Heart right ventricle (tissue), 16 donors: ENCODE results near the gene MEGF10. TPM values are rescaled to one million over a fixed set of nuclear protein-coding genes. Genes with fewer than 3 reads are reported as not detected.

Experiments used
- ATAC-seq, 8 donors: fragments of 200-7000 bp; cut with Tn5 transposase; one replicate each; pipeline ENCODE4 v1.9.1; 2020; ENCODE audit warnings: mild to moderate bottlenecking in 8 of 8, moderate library complexity in 8 of 8, moderate number of reproducible peaks in 1 of 8
- DNase-seq, 2 donors: peaks; one replicate each; pipeline ENCODE4 v3.0.0-alpha.2; 2020
- H3K27ac ChIP-seq, 10 donors: fragments of 200-600 bp; sonication (generic) in 2 of 10; one replicate each; pipeline versions ENCODE4 v1.5.0 to v1.8.0; 2020 to 2022; ENCODE audit warnings: mild to moderate bottlenecking in 3 of 10
- H3K27me3 ChIP-seq, 7 donors: fragments of 200-600 bp; one replicate each; pipeline ENCODE4 v1.8.0; 2021 to 2022; ENCODE audit warnings: mild to moderate bottlenecking in 2 of 7
- H3K36me3 ChIP-seq, 9 donors: fragments of 200-600 bp; sonication (generic) in 1 of 9; one replicate each; pipeline versions ENCODE4 v1.5.0 to v1.8.0; 2020 to 2022; ENCODE audit warnings: mild to moderate bottlenecking in 2 of 9
- H3K4me1 ChIP-seq, 9 donors: fragments of 200-600 bp; sonication (generic) in 1 of 9; one replicate each; pipeline versions ENCODE4 v1.5.0 to v1.8.0; 2020 to 2022; ENCODE audit warnings: mild to moderate bottlenecking in 4 of 9
- H3K4me3 ChIP-seq, 10 donors: fragments of 200-600 bp; sonication (generic) in 2 of 10; one replicate each; pipeline versions ENCODE4 v1.5.0 to v1.8.0; 2020 to 2022; ENCODE audit warnings: mild to moderate bottlenecking in 7 of 10, moderate library complexity in 2 of 10
- H3K9me3 ChIP-seq, 11 donors: fragments of 200-600 bp in 10 of 11; sonication (generic) in 2 of 11; one replicate each; pipeline versions ENCODE4 v1.5.0 to v1.8.0; 2013 to 2022; ENCODE audit warnings: mild to moderate bottlenecking in 2 of 11, control low read depth in 1 of 11, moderate library complexity in 1 of 11
- WGBS, 2 donors: extraction: QIAGEN DNeasy Blood & Tissue Kit; methylation state at CpG; one replicate each; pipeline ENCODE4 v1.1.7; 2013; ENCODE audit warnings: inconsistent platforms in 1 of 2; 5-methylcytosine and 5-hydroxymethylcytosine counted together
- intact Hi-C, 10 donors: fragments of 100-400 bp; cut with DNase I; formaldehyde crosslinking; loops; one replicate each; pipeline versions ENCODE4 v1.11.1 to v1.14.2; 2022
- polyA plus RNA-seq, 2 donors: library from polyadenylated mRNA; stranded (reverse); fragments of 200-250 nt; gene quantifications; one replicate each; pipeline ENCODE4 v1.2.3, GENCODE V29; 2013
- total RNA-seq, 10 donors: library from RNA; stranded (reverse); fragmentation: NEBNext Ultra II Directional in 3 of 10; extraction: Animal tissue kit (Norgen Biotek cat#: 25700) in 3 of 10; gene quantifications; one replicate each; pipeline versions ENCODE4 v1.2.1 to v1.2.4, GENCODE V29; 2021 to 2023
- TF ChIP-seq, protein P1 (sequence below), 9 donors: fragments of 200-600 bp; sonication (generic) in 2 of 9; IDR thresholded peaks; one replicate each; pipeline versions ENCODE4 v1.5.0 to v1.8.0; 2021 to 2022; ENCODE audit warnings: antibody characterized with exemption in 9 of 9, mild to moderate bottlenecking in 5 of 9, moderate library complexity in 1 of 9
- donor health status: Arrhythmogenic right ventricular cardiomyopathy.
- donor health status: ischemic (EF 13 %, LVEDD 7.1; RV severe dilation, severe dysfunction).
- donor health status: healthy with polysubstance abuse.
- donor health status: DM: no; HTN: yes; CAD: no.
- donor health status: DM: no; HTN: no; CAD: no.
- donor health status: ischemic (EF 25% LVEDD 6.9; RV normal size, moderate dysfunction).
- donor health status: ischemic (EF 25% LVEDD 5.7; RV mildly dilated, moderate dysfunction).
- donor health status: healthy.
- donor health status: DM: yes; HTN: yes; CAD: no.
- donor health status: Ischemic cardiomyopathy.
- donor health status: ischemic (EF 35%, LVEDD 5.7; RV mildly dilated, moderate dysfunction).
- donor health status: nonischemic (EF 11% LVEDD 7.7; RV severe dilation, severe dysfunction).
- donor health status: DM: yes; HTN: yes; CAD: no.
- donor health status: PGD.
- donor health status: ischemic (EF 29% LVEDD 5.4; RV normal size, mild dysfunction).
- donor health status: nonischemic (EF 23%, LVEDD 6.1; RV moderate dilation, normal function).

The MEGF10 gene
- total and polyA plus RNA-seq, 12 donors, result 0.02 to 1.0 (median 0.24) TPM; not detected in 1

DNA sequence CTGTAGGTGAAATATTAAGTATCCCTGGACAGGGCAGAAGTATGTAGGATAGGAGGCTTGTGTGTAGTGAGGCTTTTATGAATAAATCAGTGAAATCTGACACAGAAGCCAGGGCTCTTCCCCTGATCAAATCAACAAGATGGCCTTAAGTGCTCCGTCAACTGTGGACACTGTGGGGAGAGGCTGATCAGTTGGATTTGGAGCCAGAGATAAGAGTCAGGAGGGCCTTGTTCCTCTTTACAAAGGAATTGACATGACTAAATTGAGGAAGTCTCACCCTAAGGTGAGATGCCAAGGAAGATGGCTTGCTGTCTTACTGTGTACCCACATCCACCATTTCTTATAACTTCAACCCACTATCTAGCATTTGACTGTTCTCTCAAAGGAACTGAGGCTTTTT, 135.3 kb downstream of the MEGF10 start:
- TF ChIP-seq, protein P1, sequence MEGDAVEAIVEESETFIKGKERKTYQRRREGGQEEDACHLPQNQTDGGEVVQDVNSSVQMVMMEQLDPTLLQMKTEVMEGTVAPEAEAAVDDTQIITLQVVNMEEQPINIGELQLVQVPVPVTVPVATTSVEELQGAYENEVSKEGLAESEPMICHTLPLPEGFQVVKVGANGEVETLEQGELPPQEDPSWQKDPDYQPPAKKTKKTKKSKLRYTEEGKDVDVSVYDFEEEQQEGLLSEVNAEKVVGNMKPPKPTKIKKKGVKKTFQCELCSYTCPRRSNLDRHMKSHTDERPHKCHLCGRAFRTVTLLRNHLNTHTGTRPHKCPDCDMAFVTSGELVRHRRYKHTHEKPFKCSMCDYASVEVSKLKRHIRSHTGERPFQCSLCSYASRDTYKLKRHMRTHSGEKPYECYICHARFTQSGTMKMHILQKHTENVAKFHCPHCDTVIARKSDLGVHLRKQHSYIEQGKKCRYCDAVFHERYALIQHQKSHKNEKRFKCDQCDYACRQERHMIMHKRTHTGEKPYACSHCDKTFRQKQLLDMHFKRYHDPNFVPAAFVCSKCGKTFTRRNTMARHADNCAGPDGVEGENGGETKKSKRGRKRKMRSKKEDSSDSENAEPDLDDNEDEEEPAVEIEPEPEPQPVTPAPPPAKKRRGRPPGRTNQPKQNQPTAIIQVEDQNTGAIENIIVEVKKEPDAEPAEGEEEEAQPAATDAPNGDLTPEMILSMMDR (IDR thresholded peaks at IDR 0.05), result no peak
- H3K27ac ChIP-seq, result no peak overlapping the region
- no peak for ATAC-seq

DNA sequence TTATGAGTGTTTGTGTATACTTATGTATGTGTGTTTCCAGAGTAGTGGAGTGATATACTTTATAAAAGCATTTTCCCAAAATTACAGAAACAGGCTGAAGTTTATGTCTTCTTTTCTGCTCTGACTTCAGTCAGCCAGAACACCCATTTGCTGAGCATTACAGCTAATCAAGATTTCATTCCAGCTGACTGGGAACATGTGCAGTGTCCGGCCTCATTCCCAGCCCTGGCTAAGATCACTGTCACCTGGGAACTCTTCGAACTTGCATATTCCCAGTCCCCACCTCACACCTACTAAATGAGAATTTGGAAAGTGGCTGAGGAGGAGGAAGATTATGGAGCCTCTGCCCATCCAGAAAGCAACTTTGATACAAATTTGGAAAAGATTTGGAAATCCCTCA, 136.1 kb downstream of the MEGF10 start:
- Histone ChIP-seq H3K9me3 (no peaks in the 10 kb centered on the region), H3K36me3 (no peaks in the 10 kb centered on the region), H3K4me3 (no peak overlapping the region), H3K27me3 (no peaks in the 10 kb centered on the region), H3K27ac (no peak overlapping the region), H3K4me1 (peaks cover 0 to 14% (median 8%) of the 10 kb centered on the region in 9 donors)
- ATAC-seq (peak in 5 of 8 donors; percentile 53 to 86 (median 58)), DNase-seq (peak in 1 of 2 donors; percentile 13)
- WGBS, 2 donors, result 25 to 49% methylated on average over 2 of the region's 2 CpGs
- TF ChIP-seq, protein P1 (IDR thresholded peaks at IDR 0.05), result no peak
- intact Hi-C loops, result no loop called here

More for the DNA sequence above, 135.3 kb downstream of the MEGF10 start:
- no peaks in the 10 kb centered on the region for H3K36me3 ChIP-seq
- WGBS, 2 donors, result 69 to 83% methylated on average over 1 of the region's 1 CpG
- no peaks in the 10 kb centered on the region for H3K27me3 ChIP-seq
- no peak for DNase-seq
- no peak overlapping the region for H3K4me3 ChIP-seq
- intact Hi-C loops, result no loop called here
- H3K9me3 ChIP-seq, result no peaks in the 10 kb centered on the region
- H3K4me1 ChIP-seq, result peaks cover 0 to 14% (median 8%) of the 10 kb centered on the region in 9 donors

DNA sequence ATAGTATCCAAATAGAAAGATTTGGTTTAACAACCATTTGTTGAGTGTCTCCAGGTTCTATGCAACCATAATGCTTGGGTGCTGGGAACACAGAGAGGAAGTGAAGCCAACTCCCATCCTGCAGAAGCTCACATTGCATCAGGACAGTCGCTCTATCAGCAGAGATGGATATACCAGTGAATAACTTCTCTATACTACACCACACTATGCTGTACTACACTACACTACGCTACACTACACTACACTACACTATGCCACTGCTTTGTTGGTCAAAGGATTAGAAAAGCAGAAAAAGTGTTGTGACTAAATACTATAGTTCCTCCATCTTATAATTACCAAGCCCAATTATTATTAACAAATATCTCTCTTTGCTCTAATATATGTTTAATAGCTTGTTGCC, 137.7 kb downstream of the MEGF10 start:
- Histone ChIP-seq H3K27ac (no peak overlapping the region), H3K4me1 (peaks cover 0 to 14% (median 8%) of the 10 kb centered on the region in 9 donors), H3K9me3 (no peaks in the 10 kb centered on the region), H3K27me3 (no peaks in the 10 kb centered on the region), H3K4me3 (no peak overlapping the region), H3K36me3 (no peaks in the 10 kb centered on the region)
- 80 to 93% methylated on average over 2 of the region's 2 CpGs for WGBS, 2 donors
- intact Hi-C loops, result no loop called here
- TF ChIP-seq, protein P1 (IDR thresholded peaks at IDR 0.05), result no peak
- ATAC-seq (no peak), DNase-seq (no peak)

DNA sequence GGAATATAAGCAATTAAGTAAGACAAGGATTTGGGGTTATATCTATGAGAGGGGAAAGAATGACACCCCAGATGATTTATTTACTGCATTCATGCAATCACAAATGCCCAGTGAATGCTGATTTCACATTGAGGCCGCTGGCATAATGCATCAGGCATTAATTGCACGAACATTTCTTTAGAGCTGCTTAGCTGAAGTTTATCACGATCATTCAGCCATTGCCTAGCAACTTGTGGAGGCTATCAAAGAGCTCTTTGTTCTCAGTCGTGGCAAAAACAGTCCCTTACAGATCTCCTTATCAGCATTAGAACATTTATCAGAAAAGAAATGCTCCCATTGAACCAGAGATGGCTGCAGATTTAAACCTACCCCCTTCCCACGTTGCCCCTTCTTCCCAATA, 138.2 kb downstream of the MEGF10 start:
- H3K27me3 ChIP-seq, result no peaks in the 10 kb centered on the region
- WGBS, 2 donors, result 35 to 47% methylated on average over 5 of the region's 5 CpGs
- no peaks in the 10 kb centered on the region for H3K36me3 ChIP-seq
- H3K27ac ChIP-seq, result no peak overlapping the region
- H3K9me3 ChIP-seq, result no peaks in the 10 kb centered on the region
- ATAC-seq, result no peak
- peaks cover 0 to 14% (median 8%) of the 10 kb centered on the region in 9 donors for H3K4me1 ChIP-seq
- H3K4me3 ChIP-seq, result no peak overlapping the region
- intact Hi-C loops, result no loop called here
- no peak for DNase-seq
- TF ChIP-seq, protein P1 (IDR thresholded peaks at IDR 0.05), result no peak
